ENCODE results near the gene YPEL2.

- no peak for TF ChIP-seq EZH2 (IDR thresholded peaks at IDR 0.05; ENCODE audit: borderline replicate concordance, low read depth, low read length, severe bottlenecking)
- no peak for TF ChIP-seq CTCF (IDR thresholded peaks at IDR 0.05; ENCODE audit: borderline replicate concordance, extremely low read depth, low read length, poor library complexity, severe bottlenecking)
Observed at GRCh38 chr17:59437791-59438281, 106.4 kb downstream of the YPEL2 start.

Measured in DND-41 (cell line).